ENCODE measurements around the gene CBX2. TPM values are rescaled to one million over a fixed set of nuclear protein-coding genes. Genes with fewer than 3 reads are reported as not detected.

Gene CBX2
- total RNA-seq, 1 donor from 2014 or later = 53.5 TPM

DNA sequence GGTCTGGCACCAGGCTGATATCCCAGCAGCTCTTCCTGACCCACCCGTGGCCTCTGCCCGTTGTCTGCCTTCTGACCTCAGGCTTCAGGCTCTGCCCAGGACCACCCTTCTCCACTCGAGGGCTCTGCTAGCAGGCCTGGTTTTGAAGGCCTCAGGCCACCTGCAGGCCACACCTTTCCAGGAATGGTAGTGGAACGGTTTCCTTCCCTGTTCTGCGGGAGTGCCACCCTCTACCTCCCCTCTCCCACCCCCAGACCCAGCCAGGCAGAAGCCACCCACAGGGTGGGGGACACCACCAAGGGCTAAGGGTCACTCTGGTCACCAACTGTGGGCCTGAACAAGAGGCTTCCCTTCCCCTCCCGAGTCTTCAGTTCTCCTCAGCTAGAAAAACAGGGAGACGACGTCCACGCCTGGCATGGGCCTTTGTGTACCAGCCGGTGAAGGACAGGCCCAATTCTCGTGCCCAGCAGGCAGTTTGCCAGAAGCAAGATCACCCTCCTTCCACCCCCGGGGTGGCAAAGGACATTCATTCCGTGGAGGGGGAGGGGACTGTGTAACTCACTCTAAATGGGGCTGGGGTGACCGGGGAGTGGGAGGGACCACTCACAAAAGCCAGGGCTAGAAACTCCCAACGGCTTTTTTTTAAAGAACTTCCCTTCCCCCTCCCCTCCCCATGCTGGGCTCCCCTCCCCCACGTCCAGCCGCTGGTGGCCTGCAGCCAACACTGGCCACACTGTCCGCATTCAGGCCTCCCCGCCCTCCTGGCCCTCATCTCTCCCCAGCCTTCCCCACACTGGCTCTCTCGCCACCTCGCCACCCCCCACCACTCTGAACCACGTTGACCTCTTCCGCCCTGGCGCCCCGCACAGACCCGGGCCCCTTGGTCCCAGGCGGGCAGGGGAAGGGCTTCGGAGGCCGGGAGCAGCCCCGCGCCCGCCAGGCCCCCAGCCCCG lies 53.6 kb downstream of the CBX2 start:
- DNase-seq (ENCODE audit: low spot score) = peak; percentile 69
- H3K9me3 ChIP-seq (ENCODE audit: low read depth) = no peaks in the 10 kb centered on the region
- H3K27ac ChIP-seq = no peak overlapping the region
- H3K4me2 ChIP-seq = peak overlapping the region; percentile 75
- Mint-ChIP-seq H3K27ac (no peak overlapping the region), H3K9me3 (no peaks in the 10 kb centered on the region), H3K27me3 (ENCODE audit: insufficient read depth, low read depth) (peaks cover 35% of the 10 kb centered on the region), H3K4me3 (peak overlapping the region; percentile 78), H3K4me1 (peaks cover 55% of the 10 kb centered on the region), H3K36me3 (peaks cover 7% of the 10 kb centered on the region)
- H3F3A ChIP-seq (ENCODE audit: low read depth) = peaks cover 26% of the 10 kb centered on the region
- peaks cover 100% of the 10 kb centered on the region for H3K27me3 ChIP-seq
- H3K36me3 ChIP-seq = no peaks in the 10 kb centered on the region
- peak overlapping the region; percentile 42 for H3K4me3 ChIP-seq
- H4K20me1 ChIP-seq (ENCODE audit: low read depth) = peaks cover 48% of the 10 kb centered on the region
- H3K4me1 ChIP-seq = peaks cover 36% of the 10 kb centered on the region
- no peaks in the 10 kb centered on the region for H3K79me2 ChIP-seq (ENCODE audit: low read depth)
- no peak for TF ChIP-seq EZH2 (IDR thresholded peaks at IDR 0.05)
- TF ChIP-seq, protein P1, sequence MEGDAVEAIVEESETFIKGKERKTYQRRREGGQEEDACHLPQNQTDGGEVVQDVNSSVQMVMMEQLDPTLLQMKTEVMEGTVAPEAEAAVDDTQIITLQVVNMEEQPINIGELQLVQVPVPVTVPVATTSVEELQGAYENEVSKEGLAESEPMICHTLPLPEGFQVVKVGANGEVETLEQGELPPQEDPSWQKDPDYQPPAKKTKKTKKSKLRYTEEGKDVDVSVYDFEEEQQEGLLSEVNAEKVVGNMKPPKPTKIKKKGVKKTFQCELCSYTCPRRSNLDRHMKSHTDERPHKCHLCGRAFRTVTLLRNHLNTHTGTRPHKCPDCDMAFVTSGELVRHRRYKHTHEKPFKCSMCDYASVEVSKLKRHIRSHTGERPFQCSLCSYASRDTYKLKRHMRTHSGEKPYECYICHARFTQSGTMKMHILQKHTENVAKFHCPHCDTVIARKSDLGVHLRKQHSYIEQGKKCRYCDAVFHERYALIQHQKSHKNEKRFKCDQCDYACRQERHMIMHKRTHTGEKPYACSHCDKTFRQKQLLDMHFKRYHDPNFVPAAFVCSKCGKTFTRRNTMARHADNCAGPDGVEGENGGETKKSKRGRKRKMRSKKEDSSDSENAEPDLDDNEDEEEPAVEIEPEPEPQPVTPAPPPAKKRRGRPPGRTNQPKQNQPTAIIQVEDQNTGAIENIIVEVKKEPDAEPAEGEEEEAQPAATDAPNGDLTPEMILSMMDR (IDR thresholded peaks at IDR 0.05) = no peak
- TF ChIP-seq EZH2phosphoT487 (IDR thresholded peaks at IDR 0.05) = no peak
- H2AFZ ChIP-seq (replicated peaks) = no peak overlapping the region
- no peak overlapping the region for H3K9ac ChIP-seq

DNA sequence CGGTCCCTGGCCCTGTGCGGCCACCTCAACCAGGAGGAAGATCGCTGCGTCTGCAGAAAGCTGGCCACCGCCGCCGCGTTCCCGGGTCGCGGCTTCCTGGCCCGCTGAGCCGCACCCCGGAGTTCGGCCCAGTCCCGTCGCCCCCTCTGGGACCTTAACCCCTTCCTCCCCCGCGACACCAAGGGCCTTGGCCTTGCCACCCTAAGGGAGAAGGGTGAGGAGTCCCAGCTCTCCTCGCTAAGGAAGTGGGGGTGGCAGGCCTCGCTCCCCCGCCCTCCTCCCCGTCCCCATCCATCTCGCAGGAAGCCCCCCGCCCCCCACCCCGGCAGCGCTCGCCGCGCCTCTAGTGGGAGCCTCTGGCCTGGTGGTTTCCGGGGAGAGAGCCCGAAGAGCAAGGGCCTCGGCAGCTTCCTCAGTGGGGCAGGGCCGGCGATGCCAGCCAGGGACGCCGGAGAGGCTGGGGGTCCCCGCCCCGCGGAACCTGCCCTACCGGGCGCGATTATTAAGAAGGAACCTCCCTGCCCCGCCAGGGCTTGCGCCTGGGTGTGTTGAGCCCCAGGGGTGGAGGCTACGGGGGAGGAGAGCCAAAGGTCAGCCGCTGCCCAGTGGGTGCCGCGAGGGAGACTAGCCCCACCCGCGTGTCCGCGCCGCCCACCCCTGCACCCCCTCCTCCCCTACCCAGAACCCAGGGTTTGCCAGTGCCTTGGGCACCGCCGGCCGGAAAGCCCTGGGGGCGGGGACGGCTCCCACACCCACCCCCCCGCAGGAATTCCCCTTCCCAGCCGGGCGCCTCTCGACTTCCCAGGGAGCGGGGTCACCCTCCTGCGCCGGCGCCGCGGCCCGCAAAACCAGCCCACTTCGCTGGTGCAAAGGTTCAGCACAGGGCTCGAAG lies 54.5 kb downstream of the CBX2 start:
- H4K20me1 ChIP-seq (ENCODE audit: low read depth) = peaks cover 57% of the 10 kb centered on the region
- H3K4me3 ChIP-seq = peak overlapping the region; percentile 42
- DNase-seq (ENCODE audit: low spot score) = peak; percentile 80
- H3K9ac ChIP-seq = no peak overlapping the region
- no peaks in the 10 kb centered on the region for H3K36me3 ChIP-seq
- peaks cover 45% of the 10 kb centered on the region for H3K4me1 ChIP-seq
- no peak for TF ChIP-seq EZH2phosphoT487 (IDR thresholded peaks at IDR 0.05)
- TF ChIP-seq, protein P1 (IDR thresholded peaks at IDR 0.05) = no peak
- TF ChIP-seq EZH2 (IDR thresholded peaks at IDR 0.05) = peak; percentile 71
- peak overlapping the region; percentile 71 for H3K4me3 Mint-ChIP-seq
- H3K27ac Mint-ChIP-seq = no peak overlapping the region
- H3K9me3 Mint-ChIP-seq = no peaks in the 10 kb centered on the region
- no peak overlapping the region for H3K27ac ChIP-seq
- no peak overlapping the region for H2AFZ ChIP-seq (replicated peaks)
- peaks cover 100% of the 10 kb centered on the region for H3K27me3 ChIP-seq
- peaks cover 53% of the 10 kb centered on the region for H3K4me1 Mint-ChIP-seq
- no peaks in the 10 kb centered on the region for H3K79me2 ChIP-seq (ENCODE audit: low read depth)
- H3K27me3 Mint-ChIP-seq (ENCODE audit: insufficient read depth, low read depth) = peaks cover 36% of the 10 kb centered on the region
- no peaks in the 10 kb centered on the region for H3K9me3 ChIP-seq (ENCODE audit: low read depth)
- peaks cover 35% of the 10 kb centered on the region for H3F3A ChIP-seq (ENCODE audit: low read depth)
- H3K4me2 ChIP-seq = peak overlapping the region; percentile 75
- H3K36me3 Mint-ChIP-seq = peaks cover 7% of the 10 kb centered on the region

DNA sequence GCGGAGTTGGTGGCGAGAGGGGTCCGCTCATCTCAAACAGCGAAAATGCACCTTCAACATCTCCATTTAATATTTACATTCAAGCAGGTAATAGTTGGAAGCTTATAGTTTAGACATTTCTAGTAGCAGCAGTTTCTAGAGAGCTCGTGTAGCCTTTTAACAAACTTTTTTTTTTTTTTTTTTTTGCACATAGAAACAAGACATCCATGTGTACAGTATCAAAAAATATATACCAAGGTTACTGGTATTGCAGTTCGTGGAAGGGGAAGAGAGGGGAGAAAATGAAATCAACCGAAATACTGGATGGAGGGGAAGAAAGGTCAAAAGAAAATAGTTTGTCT lies 55.1 kb downstream of the CBX2 start:
- H3K9ac ChIP-seq = no peak overlapping the region
- H3K27ac ChIP-seq = no peak overlapping the region
- no peak for TF ChIP-seq EZH2phosphoT487 (IDR thresholded peaks at IDR 0.05)
- no peak for TF ChIP-seq EZH2 (IDR thresholded peaks at IDR 0.05)
- TF ChIP-seq, protein P1 (IDR thresholded peaks at IDR 0.05) = no peak
- peaks cover 41% of the 10 kb centered on the region for H3F3A ChIP-seq (ENCODE audit: low read depth)
- Mint-ChIP-seq H3K4me3 (peak overlapping the region; percentile 71), H3K27ac (no peak overlapping the region), H3K4me1 (peaks cover 49% of the 10 kb centered on the region), H3K36me3 (peaks cover 7% of the 10 kb centered on the region), H3K9me3 (no peaks in the 10 kb centered on the region), H3K27me3 (ENCODE audit: insufficient read depth, low read depth) (peaks cover 35% of the 10 kb centered on the region)
- peaks cover 63% of the 10 kb centered on the region for H4K20me1 ChIP-seq (ENCODE audit: low read depth)
- DNase-seq (ENCODE audit: low spot score) = no peak
- H3K4me2 ChIP-seq = peak overlapping the region; percentile 75
- H3K27me3 ChIP-seq = peaks cover 100% of the 10 kb centered on the region
- H3K4me3 ChIP-seq = peak overlapping the region; percentile 42
- H3K9me3 ChIP-seq (ENCODE audit: low read depth) = no peaks in the 10 kb centered on the region
- H3K36me3 ChIP-seq = no peaks in the 10 kb centered on the region
- no peak overlapping the region for H2AFZ ChIP-seq (replicated peaks)
- peaks cover 51% of the 10 kb centered on the region for H3K4me1 ChIP-seq
- no peaks in the 10 kb centered on the region for H3K79me2 ChIP-seq (ENCODE audit: low read depth)
